Measurements from ENCODE around the gene C1orf167. TPM values are rescaled to one million over a fixed set of nuclear protein-coding genes. Genes with fewer than 3 reads are reported as not detected.

C1orf167 gene
- total RNA-seq, 1 donor from 2014 or later = not detected

DNA sequence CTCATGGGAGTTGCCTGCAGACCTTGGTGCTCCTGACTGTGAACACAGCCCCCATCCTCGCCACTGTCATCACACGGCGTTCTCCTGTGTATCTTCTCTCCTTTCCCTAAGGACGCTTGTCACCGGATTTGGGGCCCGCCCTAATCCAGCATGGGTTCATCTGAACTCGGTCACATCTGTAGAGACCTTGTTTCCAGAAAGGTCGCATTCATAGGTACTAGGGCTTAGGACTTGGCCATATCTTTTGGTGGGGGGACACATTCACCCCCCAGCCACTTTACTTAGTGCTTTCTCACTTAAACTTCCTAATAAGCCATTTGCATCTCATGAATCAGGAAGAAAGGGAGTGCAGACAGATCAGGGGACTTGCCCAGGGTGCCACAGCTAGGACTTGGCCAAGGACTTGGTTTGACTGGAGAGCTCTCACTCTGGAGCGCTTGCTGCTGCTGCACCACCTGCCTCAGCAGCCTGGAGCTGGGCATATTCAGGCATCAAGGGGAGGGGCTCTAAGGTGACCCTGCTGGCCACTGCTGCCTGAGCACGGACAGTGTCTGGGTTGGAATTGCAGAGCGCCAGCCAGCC lies 75.9 kb downstream of the C1orf167 start:
- no peak for DNase-seq (ENCODE audit: low spot score)
- H3K27ac Mint-ChIP-seq (ENCODE audit: unreplicated experiment) = no peak overlapping the region
- no peak overlapping the region for H3K4me3 Mint-ChIP-seq (ENCODE audit: unreplicated experiment)
- no peaks in the 10 kb centered on the region for H3K27me3 Mint-ChIP-seq (ENCODE audit: low read depth)
- no peaks in the 10 kb centered on the region for H3K9me3 Mint-ChIP-seq (ENCODE audit: low read depth)
- H3K4me1 Mint-ChIP-seq (ENCODE audit: low read depth) = peaks cover 20% of the 10 kb centered on the region
- peaks cover 41% of the 10 kb centered on the region for H3K36me3 Mint-ChIP-seq (ENCODE audit: low read depth)
- TF ChIP-seq, protein P1, sequence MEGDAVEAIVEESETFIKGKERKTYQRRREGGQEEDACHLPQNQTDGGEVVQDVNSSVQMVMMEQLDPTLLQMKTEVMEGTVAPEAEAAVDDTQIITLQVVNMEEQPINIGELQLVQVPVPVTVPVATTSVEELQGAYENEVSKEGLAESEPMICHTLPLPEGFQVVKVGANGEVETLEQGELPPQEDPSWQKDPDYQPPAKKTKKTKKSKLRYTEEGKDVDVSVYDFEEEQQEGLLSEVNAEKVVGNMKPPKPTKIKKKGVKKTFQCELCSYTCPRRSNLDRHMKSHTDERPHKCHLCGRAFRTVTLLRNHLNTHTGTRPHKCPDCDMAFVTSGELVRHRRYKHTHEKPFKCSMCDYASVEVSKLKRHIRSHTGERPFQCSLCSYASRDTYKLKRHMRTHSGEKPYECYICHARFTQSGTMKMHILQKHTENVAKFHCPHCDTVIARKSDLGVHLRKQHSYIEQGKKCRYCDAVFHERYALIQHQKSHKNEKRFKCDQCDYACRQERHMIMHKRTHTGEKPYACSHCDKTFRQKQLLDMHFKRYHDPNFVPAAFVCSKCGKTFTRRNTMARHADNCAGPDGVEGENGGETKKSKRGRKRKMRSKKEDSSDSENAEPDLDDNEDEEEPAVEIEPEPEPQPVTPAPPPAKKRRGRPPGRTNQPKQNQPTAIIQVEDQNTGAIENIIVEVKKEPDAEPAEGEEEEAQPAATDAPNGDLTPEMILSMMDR (IDR thresholded peaks at IDR 0.05) = no peak

DNA sequence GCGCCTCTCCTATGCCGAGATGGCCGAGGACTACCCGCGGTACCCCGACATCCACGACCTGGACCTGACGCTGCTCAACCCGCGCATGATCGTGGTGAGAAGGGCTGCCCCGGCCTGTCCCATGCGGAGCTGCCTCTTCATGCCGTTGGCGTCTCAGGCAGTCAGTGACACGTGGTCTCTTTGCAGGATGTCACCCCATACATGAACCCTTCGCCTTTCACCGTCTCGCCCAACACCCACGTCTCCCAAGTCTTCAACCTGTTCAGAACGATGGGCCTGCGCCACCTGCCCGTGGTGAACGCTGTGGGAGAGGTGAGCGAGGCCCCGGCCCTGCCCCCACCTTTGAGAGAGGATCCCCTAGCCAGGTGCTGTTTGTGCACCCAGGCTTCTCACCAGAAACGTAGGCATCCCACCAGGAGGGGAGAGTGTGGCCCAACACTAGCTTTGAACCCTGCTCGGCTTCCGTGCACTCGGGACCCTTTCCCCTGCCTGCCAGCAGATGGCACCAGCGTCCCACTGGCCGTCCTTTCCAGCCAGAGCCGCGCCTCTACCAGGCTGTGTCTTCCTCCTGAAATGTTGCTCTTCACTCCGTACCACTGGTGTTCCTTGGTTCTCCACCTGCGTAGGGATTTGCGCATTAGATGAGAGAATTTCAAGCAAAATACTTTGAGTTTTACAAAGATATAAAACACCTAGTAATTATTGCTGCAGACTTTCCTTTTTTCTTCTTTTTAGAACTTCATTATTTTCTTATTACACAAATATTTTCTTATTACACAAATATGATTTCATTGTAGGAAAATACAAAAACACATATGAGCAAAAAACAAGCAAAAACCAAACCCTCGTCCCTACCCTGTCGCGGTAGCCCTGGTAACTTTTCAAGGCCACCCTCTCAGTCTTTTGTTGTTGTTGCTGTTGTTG lies 76.6 kb downstream of the C1orf167 start:
- H3K27ac Mint-ChIP-seq (ENCODE audit: unreplicated experiment) = no peak overlapping the region
- H3K4me3 Mint-ChIP-seq (ENCODE audit: unreplicated experiment) = no peak overlapping the region
- no peaks in the 10 kb centered on the region for H3K9me3 Mint-ChIP-seq (ENCODE audit: low read depth)
- peaks cover 20% of the 10 kb centered on the region for H3K4me1 Mint-ChIP-seq (ENCODE audit: low read depth)
- H3K27me3 Mint-ChIP-seq (ENCODE audit: low read depth) = no peaks in the 10 kb centered on the region
- DNase-seq (ENCODE audit: low spot score) = no peak
- H3K36me3 Mint-ChIP-seq (ENCODE audit: low read depth) = peaks cover 46% of the 10 kb centered on the region
- TF ChIP-seq, protein P1 (IDR thresholded peaks at IDR 0.05) = peak; percentile 96

Other genes starting within 250 kb of the C1orf167 start
- gene FBXO2, start 107.8 kb upstream of the C1orf167 start, total RNA-seq = 1.2 to 1.6 TPM (median 1.2 TPM) in 3 replicates
- gene FBXO44, start 107.3 kb upstream of the C1orf167 start, total RNA-seq = 15.7 to 17.5 TPM (median 16.5 TPM) in 3 replicates
- 8.5 to 10.1 TPM (median 9.2 TPM) in 3 replicates for gene FBXO6, start 98.0 kb upstream of the C1orf167 start, total RNA-seq
- 31.8 to 33.6 TPM (median 32.1 TPM) in 3 replicates for gene MAD2L2, start 81.0 kb upstream of the C1orf167 start, total RNA-seq
- gene DRAXIN, start 70.5 kb upstream of the C1orf167 start, total RNA-seq = 0.17 to 0.29 TPM (median 0.18 TPM) in 3 replicates
- 19.8 to 25.5 TPM (median 23.8 TPM) in 3 replicates for gene AGTRAP, start 26.1 kb upstream of the C1orf167 start, total RNA-seq
- 18.2 to 23.3 TPM (median 22.3 TPM) in 3 replicates for gene MTHFR, start 43.8 kb downstream of the C1orf167 start, total RNA-seq
- gene CLCN6, start 44.0 kb downstream of the C1orf167 start, total RNA-seq = 20.7 to 22.2 TPM (median 21.7 TPM) in 3 replicates
- gene NPPA, start 85.6 kb downstream of the C1orf167 start, total RNA-seq = not detected in 3 replicates
- gene NPPB, start 96.8 kb downstream of the C1orf167 start, total RNA-seq = not detected in 3 replicates
- gene KIAA2013, start 164.2 kb downstream of the C1orf167 start, total RNA-seq = 46.3 to 51.4 TPM (median 47.6 TPM) in 3 replicates
- gene PLOD1, start 172.5 kb downstream of the C1orf167 start, total RNA-seq = 344 to 509 TPM (median 477 TPM) in 3 replicates
- gene MFN2, start 218.3 kb downstream of the C1orf167 start, total RNA-seq = 53.1 to 68.8 TPM (median 56.6 TPM) in 3 replicates